AG10803 (cell line): Measurements from ENCODE around the gene BOC.

Experiments used
- DNase-seq: peaks from one replicate; pipeline ENCODE4 v3.0.0; 2010; ENCODE audit warnings: low read depth
- H3K4me3 ChIP-seq: 2 replicates; pipeline ENCODE4 v1.5.1; 2011; ENCODE audit warnings: mild to moderate bottlenecking, low read length, control low read depth
- TF ChIP-seq, protein P1 (sequence below): conservative IDR thresholded peaks from 2 replicates; pipeline ENCODE4 v1.5.1; 2011; ENCODE audit warnings: mild to moderate bottlenecking, low read length, control low read depth, inconsistent platforms

BOC gene

DNA sequence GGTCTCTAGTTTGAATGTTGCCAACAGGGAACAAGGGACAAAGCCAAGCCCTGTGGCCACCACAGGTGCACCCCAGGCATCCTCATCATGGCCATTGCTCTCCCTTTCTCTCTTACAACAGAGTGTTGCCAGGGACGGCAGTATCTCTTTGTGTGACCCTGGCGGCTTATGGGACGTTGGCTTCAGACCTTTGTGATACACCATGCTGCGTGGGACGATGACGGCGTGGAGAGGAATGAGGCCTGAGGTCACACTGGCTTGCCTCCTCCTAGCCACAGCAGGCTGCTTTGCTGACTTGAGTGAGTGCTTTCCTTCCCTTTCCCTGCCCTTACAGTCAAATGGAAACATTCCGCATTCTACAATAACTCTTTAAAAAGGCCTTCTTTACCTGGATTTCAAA, 38.2 kb downstream of the BOC start:
- no peak for DNase-seq
- no peak overlapping the region for H3K4me3 ChIP-seq
- TF ChIP-seq, protein P1, sequence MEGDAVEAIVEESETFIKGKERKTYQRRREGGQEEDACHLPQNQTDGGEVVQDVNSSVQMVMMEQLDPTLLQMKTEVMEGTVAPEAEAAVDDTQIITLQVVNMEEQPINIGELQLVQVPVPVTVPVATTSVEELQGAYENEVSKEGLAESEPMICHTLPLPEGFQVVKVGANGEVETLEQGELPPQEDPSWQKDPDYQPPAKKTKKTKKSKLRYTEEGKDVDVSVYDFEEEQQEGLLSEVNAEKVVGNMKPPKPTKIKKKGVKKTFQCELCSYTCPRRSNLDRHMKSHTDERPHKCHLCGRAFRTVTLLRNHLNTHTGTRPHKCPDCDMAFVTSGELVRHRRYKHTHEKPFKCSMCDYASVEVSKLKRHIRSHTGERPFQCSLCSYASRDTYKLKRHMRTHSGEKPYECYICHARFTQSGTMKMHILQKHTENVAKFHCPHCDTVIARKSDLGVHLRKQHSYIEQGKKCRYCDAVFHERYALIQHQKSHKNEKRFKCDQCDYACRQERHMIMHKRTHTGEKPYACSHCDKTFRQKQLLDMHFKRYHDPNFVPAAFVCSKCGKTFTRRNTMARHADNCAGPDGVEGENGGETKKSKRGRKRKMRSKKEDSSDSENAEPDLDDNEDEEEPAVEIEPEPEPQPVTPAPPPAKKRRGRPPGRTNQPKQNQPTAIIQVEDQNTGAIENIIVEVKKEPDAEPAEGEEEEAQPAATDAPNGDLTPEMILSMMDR = no peak

DNA sequence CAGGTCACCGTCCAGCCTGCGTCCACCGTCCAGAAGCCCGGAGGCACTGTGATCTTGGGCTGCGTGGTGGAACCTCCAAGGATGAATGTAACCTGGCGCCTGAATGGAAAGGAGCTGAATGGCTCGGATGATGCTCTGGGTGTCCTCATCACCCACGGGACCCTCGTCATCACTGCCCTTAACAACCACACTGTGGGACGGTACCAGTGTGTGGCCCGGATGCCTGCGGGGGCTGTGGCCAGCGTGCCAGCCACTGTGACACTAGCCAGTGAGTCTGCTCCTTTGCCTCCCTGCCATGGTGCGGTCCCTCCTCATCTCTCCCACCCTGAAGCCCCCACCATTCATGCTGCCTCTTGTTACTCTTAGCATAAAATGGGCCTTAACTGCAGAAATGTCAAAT, 39.2 kb downstream of the BOC start:
- no peak for DNase-seq
- TF ChIP-seq, protein P1 = no peak
- no peak overlapping the region for H3K4me3 ChIP-seq

DNA sequence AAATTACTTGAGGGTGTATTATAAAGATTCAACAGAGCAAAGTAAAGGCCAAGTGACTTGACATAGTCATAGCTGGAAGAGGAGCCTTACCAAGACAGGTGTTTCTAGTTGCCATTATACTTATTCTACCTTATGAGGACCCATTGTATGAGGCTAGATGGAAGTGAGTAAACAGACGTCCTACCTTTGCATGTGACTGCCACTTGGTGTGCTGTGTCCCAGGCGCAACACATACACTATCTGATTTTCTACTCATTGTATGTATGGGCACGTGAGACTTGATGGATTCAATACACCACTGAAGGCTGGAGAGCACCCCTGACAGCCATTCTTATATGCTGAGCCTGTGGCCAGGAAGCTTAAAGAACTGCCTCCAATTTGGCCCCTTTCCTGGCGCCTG, 40.5 kb downstream of the BOC start:
- TF ChIP-seq, protein P1 = no peak
- DNase-seq = no peak
- no peak overlapping the region for H3K4me3 ChIP-seq

DNA sequence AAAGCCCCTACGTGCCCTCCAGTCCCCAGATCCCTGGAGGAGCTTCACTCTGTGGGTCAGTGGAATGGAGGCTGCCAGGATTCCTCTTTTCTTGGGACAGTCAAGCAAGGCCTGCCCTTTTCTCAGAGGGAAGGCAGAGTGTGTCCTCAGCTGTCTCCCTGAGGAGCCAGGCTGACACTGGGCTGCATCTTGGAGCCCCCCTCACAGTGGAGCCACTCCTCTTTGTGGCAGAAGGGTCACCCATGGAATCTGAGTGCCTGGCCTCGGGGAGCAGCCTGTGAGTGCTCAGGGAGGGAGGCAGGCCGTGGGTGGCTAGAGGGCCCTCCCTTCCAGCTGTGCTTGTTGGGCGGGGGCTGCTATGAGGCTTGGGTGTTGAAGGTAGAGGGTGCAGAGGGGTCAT, 41.2 kb downstream of the BOC start:
- TF ChIP-seq, protein P1 = no peak
- no peak overlapping the region for H3K4me3 ChIP-seq
- DNase-seq = no peak

DNA sequence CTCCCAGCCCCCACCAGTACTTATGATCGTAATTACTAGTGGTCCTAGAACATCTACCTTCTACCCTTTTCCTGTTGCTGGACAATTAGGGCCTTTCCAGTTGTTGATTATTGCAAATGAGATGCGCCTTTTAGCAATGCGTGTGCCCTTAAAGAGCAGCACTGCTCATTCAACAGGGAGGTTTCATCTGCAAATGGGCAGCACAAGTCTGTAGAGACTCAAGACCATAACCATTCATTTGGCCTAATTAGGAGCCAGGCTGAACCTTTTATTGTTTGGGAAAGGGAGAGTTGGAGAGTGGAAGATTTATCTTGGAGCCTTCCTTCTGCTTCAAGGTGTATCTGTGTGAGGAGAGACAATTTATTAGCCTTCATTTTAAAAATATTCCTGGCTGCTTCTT, 42.3 kb downstream of the BOC start:
- DNase-seq = no peak
- TF ChIP-seq, protein P1 = no peak
- H3K4me3 ChIP-seq = no peak overlapping the region

DNA sequence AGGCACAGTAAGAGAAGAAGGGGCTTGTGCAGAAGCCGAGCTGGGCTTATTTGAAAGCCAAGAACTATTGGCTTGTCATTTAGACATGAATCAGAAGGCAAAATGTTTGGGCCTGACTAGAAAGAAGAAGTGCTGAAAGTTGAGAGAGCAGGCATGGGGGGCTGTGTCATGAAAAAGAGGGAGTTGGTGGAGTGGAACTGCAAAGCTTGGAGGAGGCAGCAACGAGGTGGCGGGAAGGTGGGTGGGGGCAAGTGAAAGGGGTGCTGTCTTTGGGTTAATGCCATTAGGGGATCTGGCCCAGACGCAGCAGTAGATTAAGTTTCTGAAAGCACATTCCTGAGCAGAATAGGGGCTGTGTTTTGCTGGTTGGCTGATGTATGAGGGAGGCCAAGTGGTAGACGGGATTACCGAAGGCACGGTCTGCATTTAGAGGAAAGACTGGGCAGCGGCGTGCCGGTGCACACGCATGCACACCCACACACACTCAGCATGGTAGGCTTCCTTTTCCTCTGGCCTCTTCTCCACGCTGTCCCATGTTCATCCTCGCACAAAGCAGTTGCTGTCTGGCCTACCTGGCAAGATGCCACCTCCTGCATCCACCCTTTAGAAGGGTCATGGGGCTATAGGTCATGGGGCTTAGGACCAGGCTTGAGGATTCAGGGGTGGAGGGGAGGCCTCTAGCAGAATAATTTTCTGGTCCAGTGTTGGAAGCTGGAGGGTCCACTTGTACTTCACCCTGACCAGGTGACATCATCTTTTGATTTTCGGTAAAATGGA, 43.0 kb downstream of the BOC start:
- TF ChIP-seq, protein P1 = no peak
- no peak for DNase-seq
- no peak overlapping the region for H3K4me3 ChIP-seq

DNA sequence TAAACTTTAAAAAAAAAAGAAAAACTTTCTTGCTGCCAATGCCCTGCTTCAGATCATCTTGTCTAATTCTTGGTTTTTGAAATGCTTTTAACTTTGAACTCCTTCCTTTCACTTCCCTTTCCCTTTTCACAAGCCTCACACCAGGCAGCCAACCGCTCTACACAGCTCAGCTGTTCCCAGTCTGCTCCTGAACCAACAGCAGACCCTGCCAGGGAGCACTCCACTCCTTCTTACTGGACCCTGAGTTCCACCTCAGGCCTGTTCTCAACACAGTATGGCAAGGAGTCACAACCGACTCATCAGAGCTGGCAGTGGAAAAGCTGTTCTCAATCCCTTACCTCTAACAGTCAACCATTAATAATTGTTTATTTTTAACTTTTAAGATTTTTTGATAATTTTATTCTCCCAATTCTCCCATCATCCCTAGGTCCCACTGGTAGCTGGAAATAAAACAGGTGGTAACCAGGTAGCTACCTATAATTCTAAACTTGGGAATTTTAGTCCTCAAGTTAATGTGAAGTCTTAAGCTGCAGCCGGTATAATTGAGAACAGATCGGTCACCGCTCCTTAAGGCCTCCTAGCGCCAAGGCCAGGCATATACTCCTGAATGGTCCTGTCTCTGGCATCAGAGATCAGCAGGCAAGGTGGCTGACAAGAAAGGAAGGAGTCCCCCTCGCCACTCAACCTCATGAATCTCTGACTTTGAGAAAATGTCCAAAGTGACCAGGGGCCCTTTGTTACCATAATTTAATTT, 43.9 kb downstream of the BOC start:
- no peak for DNase-seq
- TF ChIP-seq, protein P1 = peak; percentile 33

More for the DNA sequence above, 43.9 kb downstream of the BOC start:
- no peak overlapping the region for H3K4me3 ChIP-seq
